ENCODE measurements around the gene FAT1.

DNA sequence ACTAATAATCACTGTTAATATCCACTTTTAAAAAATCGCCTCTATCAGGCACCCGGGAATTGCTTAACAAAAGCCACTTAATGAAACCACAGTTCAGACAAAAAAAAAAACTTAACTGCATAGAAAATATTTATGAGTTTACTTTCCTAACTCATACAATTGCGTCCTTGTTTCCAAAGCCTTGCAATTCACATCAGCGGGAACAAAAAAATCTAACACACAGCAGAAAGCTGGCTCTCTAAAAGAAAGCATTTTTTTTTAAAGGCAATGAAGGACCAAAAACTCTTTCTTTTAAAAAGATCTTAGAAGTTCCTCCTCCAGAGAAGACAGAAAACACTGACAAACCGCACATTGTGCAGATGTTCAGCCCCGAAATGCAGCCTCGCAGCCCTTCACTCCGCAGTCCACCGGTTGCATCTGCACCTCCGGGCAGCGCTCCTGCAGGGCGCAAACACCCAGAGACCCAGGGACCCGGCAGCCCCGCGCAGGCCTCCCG, 812 bp downstream of the FAT1 start:
- TF ChIP-seq, protein P1, sequence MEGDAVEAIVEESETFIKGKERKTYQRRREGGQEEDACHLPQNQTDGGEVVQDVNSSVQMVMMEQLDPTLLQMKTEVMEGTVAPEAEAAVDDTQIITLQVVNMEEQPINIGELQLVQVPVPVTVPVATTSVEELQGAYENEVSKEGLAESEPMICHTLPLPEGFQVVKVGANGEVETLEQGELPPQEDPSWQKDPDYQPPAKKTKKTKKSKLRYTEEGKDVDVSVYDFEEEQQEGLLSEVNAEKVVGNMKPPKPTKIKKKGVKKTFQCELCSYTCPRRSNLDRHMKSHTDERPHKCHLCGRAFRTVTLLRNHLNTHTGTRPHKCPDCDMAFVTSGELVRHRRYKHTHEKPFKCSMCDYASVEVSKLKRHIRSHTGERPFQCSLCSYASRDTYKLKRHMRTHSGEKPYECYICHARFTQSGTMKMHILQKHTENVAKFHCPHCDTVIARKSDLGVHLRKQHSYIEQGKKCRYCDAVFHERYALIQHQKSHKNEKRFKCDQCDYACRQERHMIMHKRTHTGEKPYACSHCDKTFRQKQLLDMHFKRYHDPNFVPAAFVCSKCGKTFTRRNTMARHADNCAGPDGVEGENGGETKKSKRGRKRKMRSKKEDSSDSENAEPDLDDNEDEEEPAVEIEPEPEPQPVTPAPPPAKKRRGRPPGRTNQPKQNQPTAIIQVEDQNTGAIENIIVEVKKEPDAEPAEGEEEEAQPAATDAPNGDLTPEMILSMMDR (IDR thresholded peaks at IDR 0.05): no peak
- no peak for TF ChIP-seq POLR2A (IDR thresholded peaks at IDR 0.05)

Data from body of pancreas (tissue), 4 donors.